Measurements from ENCODE around the gene PSMA4.

PSMA4 gene

DNA sequence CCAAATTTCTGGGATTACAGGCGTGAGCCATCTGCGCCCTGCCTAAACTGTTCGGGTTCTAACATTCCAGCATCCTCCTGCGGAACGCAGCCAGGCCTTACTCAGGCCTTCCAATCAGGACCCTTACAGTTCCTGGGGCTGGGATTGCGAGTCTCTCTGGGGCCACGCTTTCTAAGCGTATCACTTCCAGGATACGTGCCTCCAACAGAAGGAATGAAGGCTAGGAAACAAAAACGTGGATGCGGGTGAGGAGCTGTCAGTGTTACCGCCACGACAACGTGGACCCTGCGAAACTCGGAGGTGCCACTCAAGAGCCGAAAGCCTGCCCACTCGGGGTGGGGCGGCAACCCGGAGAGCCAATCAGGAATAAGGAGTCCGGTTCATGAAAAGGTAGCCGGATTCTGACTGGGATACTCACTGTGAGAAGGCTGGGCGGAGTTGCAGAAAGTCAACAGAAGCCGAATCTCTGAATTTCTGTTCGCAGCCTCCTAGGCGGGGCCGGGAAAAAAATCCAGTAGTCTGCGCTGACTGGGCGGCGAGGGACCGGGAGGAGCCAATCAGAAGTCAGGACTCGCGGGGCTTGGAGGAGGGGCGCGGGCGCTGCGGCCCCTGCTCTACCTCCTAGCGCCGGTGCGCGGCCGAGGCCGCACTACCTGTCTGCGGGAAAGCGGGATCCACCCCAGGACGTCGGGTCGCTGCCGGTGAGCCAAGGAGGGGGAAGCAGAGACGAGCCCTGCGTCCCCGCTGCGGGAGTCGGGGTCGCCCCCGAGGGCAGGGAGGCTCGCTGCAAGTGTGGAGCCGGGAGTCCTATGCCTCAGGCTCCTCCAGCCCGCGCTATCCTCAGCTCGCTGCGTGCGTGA lies 33.0 kb upstream of the PSMA4 start, which contains the start of gene HYKK (continued):
- TF ChIP-seq, protein P1, sequence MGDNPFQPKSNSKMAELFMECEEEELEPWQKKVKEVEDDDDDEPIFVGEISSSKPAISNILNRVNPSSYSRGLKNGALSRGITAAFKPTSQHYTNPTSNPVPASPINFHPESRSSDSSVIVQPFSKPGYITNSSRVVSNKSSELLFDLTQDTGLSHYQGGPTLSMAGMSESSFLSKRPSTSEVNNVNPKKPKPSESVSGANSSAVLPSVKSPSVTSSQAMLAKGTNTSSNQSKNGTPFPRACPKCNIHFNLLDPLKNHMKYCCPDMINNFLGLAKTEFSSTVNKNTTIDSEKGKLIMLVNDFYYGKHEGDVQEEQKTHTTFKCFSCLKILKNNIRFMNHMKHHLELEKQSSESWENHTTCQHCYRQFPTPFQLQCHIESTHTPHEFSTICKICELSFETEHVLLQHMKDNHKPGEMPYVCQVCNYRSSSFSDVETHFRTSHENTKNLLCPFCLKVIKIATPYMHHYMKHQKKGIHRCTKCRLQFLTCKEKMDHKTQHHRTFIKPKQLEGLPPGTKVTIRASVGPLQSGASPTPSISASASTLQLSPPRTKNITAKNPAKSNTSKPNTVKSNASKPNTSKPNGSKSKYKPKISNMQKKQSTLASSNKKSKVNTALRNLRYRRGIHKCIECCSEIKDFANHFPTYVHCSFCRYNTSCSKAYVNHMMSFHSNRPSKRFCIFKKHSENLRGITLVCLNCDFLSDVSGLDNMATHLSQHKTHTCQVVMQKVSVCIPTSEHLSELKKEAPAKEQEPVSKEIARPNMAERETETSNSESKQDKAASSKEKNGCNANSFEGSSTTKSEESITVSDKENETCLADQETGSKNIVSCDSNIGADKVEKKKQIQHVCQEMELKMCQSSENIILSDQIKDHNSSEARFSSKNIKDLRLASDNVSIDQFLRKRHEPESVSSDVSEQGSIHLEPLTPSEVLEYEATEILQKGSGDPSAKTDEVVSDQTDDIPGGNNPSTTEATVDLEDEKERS (tag by site-specific recombination; IDR thresholded peaks at IDR 0.05): no peak
- TF ChIP-seq KLF7 (tag by site-specific recombination; IDR thresholded peaks at IDR 0.05; ENCODE audit: borderline replicate concordance) (no peak), SCRT2 (tag by site-specific recombination; IDR thresholded peaks at IDR 0.05) (peak; percentile 68), ZNF560 (tag by site-specific recombination; IDR thresholded peaks at IDR 0.05; ENCODE audit: borderline replicate concordance) (no peak), ZNF521 (tag by site-specific recombination; IDR thresholded peaks at IDR 0.05) (no peak), ZNF169 (tag by site-specific recombination; IDR thresholded peaks at IDR 0.05) (no peak), ZNF501 (tag by site-specific recombination; IDR thresholded peaks at IDR 0.05) (peak; percentile 29; the same call in 1 of the 2 replicates), ZNF626 (tag by site-specific recombination; IDR thresholded peaks at IDR 0.05) (no peak), ZNF394 (tag by site-specific recombination; IDR thresholded peaks at IDR 0.05; ENCODE audit: borderline replicate concordance) (no peak), ZNF324 (tag by site-specific recombination; IDR thresholded peaks at IDR 0.05) (no peak), ZNF423 (tag by site-specific recombination; IDR thresholded peaks at IDR 0.05) (no peak), ZNF184 (tag by site-specific recombination; IDR thresholded peaks at IDR 0.05) (no peak), ZNF221 (tag by site-specific recombination; IDR thresholded peaks at IDR 0.05; ENCODE audit: borderline replicate concordance) (no peak), MZF1 (tag by site-specific recombination; IDR thresholded peaks at IDR 0.05; ENCODE audit: borderline replicate concordance) (no peak), ZNF433 (tag by site-specific recombination; IDR thresholded peaks at IDR 0.05; ENCODE audit: low read depth) (no peak), ZFHX2 (tag by site-specific recombination; conservative IDR thresholded peaks at IDR 0.05) (no peak), ZBTB6 (tag by site-specific recombination; IDR thresholded peaks at IDR 0.05) (no peak), ZXDB (tag by site-specific recombination; IDR thresholded peaks at IDR 0.05) (peak; percentile 96), ZSCAN16 (tag by site-specific recombination; IDR thresholded peaks at IDR 0.05) (no peak)
- TF ChIP-seq, protein P2, sequence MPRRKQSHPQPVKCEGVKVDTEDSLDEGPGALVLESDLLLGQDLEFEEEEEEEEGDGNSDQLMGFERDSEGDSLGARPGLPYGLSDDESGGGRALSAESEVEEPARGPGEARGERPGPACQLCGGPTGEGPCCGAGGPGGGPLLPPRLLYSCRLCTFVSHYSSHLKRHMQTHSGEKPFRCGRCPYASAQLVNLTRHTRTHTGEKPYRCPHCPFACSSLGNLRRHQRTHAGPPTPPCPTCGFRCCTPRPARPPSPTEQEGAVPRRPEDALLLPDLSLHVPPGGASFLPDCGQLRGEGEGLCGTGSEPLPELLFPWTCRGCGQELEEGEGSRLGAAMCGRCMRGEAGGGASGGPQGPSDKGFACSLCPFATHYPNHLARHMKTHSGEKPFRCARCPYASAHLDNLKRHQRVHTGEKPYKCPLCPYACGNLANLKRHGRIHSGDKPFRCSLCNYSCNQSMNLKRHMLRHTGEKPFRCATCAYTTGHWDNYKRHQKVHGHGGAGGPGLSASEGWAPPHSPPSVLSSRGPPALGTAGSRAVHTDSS (tag by site-specific recombination; IDR thresholded peaks at IDR 0.05): no peak
- TF ChIP-seq, protein P3, sequence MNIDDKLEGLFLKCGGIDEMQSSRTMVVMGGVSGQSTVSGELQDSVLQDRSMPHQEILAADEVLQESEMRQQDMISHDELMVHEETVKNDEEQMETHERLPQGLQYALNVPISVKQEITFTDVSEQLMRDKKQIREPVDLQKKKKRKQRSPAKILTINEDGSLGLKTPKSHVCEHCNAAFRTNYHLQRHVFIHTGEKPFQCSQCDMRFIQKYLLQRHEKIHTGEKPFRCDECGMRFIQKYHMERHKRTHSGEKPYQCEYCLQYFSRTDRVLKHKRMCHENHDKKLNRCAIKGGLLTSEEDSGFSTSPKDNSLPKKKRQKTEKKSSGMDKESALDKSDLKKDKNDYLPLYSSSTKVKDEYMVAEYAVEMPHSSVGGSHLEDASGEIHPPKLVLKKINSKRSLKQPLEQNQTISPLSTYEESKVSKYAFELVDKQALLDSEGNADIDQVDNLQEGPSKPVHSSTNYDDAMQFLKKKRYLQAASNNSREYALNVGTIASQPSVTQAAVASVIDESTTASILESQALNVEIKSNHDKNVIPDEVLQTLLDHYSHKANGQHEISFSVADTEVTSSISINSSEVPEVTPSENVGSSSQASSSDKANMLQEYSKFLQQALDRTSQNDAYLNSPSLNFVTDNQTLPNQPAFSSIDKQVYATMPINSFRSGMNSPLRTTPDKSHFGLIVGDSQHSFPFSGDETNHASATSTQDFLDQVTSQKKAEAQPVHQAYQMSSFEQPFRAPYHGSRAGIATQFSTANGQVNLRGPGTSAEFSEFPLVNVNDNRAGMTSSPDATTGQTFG (tag by site-specific recombination; IDR thresholded peaks at IDR 0.05; ENCODE audit: borderline replicate concordance): no peak
- TF ChIP-seq, protein P4, sequence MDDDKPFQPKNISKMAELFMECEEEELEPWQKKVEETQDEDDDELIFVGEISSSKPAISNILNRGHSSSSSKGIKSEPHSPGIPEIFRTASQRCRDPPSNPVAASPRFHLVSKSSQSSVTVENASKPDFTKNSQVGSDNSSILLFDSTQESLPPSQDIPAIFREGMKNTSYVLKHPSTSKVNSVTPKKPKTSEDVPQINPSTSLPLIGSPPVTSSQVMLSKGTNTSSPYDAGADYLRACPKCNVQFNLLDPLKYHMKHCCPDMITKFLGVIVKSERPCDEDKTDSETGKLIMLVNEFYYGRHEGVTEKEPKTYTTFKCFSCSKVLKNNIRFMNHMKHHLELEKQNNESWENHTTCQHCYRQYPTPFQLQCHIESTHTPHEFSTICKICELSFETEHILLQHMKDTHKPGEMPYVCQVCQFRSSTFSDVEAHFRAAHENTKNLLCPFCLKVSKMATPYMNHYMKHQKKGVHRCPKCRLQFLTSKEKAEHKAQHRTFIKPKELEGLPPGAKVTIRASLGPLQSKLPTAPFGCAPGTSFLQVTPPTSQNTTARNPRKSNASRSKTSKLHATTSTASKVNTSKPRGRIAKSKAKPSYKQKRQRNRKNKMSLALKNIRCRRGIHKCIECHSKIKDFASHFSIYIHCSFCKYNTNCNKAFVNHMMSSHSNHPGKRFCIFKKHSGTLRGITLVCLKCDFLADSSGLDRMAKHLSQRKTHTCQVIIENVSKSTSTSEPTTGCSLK (tag by site-specific recombination; IDR thresholded peaks at IDR 0.05): no peak
- TF ChIP-seq, protein P5, sequence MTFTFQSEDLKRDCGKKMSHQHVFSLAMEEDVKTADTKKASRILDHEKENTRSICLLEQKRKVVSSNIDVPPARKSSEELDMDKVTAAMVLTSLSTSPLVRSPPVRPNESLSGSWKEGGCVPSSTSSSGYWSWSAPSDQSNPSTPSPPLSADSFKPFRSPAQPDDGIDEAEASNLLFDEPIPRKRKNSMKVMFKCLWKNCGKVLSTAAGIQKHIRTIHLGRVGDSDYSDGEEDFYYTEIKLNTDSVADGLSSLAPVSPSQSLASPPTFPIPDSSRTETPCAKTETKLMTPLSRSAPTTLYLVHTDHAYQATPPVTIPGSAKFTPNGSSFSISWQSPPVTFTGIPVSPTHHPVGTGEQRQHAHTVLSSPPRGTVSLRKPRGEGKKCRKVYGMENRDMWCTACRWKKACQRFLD (tag by site-specific recombination; IDR thresholded peaks at IDR 0.05): no peak
- TF ChIP-seq, protein P6, sequence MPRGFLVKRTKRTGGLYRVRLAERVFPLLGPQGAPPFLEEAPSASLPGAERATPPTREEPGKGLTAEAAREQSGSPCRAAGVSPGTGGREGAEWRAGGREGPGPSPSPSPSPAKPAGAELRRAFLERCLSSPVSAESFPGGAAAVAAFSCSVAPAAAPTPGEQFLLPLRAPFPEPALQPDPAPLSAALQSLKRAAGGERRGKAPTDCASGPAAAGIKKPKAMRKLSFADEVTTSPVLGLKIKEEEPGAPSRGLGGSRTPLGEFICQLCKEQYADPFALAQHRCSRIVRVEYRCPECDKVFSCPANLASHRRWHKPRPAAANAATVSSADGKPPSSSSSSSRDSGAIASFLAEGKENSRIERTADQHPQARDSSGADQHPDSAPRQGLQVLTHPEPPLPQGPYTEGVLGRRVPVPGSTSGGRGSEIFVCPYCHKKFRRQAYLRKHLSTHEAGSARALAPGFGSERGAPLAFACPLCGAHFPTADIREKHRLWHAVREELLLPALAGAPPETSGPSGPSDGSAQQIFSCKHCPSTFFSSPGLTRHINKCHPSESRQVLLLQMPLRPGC (tag by site-specific recombination; IDR thresholded peaks at IDR 0.05): peak; percentile 81; the same call in 1 of the 2 replicates
- TF ChIP-seq, protein P7, sequence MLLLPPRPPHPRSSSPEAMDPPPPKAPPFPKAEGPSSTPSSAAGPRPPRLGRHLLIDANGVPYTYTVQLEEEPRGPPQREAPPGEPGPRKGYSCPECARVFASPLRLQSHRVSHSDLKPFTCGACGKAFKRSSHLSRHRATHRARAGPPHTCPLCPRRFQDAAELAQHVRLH (tag by site-specific recombination; IDR thresholded peaks at IDR 0.05): 0 out of 2 replicates have a peak, but pooled peaks have one; percentile 9

Measured in HEK293 (cell line).